Astrocyte of the spinal cord (primary cell): Measurements from ENCODE around the gene TPD52L3.
A peak's percentile ranks its signal among the peaks of the same experiment; 100 is the strongest.

Experiments
- DNase-seq: peaks from one replicate; pipeline ENCODE4 v3.0.0; 2011; ENCODE audit warnings: low read depth, low spot score
- H3K4me3 ChIP-seq: 2 replicates; pipeline ENCODE4 v1.5.1; 2011; ENCODE audit warnings: low read depth, mild to moderate bottlenecking, low read length, moderate library complexity
- in situ Hi-C: cut with HindIII; loops from 2 replicates; pipeline ENCODE4 v1.10.0; 2017; ENCODE audit warnings: low sequenced_read_pairs
- TF ChIP-seq, protein P1 (sequence below): IDR thresholded peaks from 2 replicates; pipeline ENCODE4 v1.5.1; 2012; ENCODE audit warnings: low read depth, mild to moderate bottlenecking, low read length, inconsistent platforms

TPD52L3 gene

DNA sequence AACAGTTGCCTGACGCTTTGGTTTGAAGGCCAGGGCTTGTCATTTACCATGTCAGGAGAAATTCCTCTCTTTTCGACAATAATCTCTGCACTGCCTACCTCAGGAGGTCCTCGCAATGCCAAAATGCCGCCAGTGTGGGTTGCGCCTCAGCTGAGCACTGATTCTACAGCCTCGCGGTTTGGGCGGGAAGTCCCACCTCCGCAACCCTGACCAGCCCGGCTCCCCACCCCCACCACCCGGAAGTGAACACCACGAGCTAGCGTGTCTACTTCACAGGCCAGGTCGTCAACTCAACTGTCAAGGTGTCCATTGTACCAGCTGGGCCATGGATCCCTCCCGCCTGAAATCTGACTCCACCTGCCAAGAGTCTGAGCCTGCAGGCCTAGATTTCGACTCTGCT lies at the start of gene TPD52L3:
Gene TPD52L3 (plus strand): TSS at position 273 of the 400 bp plus-strand sequence. CDS start 221 bp downstream, outside the sequence.
- H3K4me3 ChIP-seq = no peak within 1 kb of the TSS
- in situ Hi-C loops = no loop called here
- TF ChIP-seq, protein P1, sequence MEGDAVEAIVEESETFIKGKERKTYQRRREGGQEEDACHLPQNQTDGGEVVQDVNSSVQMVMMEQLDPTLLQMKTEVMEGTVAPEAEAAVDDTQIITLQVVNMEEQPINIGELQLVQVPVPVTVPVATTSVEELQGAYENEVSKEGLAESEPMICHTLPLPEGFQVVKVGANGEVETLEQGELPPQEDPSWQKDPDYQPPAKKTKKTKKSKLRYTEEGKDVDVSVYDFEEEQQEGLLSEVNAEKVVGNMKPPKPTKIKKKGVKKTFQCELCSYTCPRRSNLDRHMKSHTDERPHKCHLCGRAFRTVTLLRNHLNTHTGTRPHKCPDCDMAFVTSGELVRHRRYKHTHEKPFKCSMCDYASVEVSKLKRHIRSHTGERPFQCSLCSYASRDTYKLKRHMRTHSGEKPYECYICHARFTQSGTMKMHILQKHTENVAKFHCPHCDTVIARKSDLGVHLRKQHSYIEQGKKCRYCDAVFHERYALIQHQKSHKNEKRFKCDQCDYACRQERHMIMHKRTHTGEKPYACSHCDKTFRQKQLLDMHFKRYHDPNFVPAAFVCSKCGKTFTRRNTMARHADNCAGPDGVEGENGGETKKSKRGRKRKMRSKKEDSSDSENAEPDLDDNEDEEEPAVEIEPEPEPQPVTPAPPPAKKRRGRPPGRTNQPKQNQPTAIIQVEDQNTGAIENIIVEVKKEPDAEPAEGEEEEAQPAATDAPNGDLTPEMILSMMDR = no peak
- DNase-seq = no peak

DNA sequence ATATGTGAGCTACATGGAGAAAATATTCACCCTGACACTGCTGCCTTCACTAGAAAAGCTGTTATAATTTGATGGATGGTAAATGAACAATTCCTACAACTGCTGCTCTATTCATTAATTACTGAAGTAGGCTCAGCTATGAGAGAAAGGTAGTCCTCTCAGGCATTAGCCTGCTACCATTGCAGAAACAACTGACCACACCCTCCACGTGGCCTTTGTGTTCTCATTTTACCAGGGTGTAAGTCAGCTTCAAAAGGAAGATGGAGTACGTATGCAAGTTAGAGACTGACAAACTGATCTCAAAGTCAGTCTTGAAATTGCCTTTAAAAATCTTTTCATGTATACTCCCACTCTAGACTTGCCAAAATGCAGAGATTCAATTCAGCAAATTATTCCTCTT lies 26.3 kb upstream of the TPD52L3 start:
- TF ChIP-seq, protein P1 = no peak
- H3K4me3 ChIP-seq = no peak overlapping the region
- in situ Hi-C loops = no loop called here
- DNase-seq = no peak

DNA sequence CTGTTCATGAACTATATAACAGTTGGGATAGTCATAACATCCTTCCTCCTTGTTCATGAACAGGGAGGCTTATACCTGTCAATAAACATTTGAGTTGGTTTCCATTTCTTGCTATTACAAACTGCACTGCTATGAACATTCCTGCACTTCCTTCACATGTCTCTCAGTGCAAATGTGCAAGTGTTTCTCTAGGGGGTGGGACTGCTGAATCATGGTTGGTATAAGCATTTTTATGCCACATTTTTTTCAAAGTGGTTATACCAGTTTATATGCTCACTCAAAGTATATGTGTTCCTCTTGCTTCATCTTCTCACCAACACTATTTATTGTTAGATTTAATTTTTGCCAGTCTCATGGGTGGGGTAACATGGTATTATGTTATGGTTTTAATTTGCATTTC lies 25.8 kb upstream of the TPD52L3 start:
- in situ Hi-C loops = no loop called here
- DNase-seq = no peak
- TF ChIP-seq, protein P1 = no peak
- H3K4me3 ChIP-seq = no peak overlapping the region

DNA sequence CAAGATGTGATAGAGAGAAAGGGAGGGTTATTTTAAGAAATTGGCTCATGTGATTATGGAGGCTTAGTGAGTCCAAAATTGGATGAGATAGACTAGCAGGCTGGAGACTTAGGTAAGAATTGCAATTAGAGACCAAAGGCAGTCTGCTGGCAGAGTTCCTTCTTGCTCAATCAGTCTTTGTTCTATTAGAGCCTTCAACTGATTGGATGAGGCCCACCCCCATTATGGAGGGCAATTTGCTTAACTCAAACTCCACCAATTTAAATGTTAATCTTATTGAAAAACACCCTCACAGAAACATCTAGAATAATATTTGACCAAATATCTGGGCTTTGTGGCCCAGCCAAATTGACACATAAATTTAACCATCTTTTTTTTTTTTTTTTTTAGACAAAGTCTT lies 23.9 kb upstream of the TPD52L3 start:
- no peak overlapping the region for H3K4me3 ChIP-seq
- TF ChIP-seq, protein P1 = no peak
- no peak for DNase-seq
- in situ Hi-C loops = no loop called here

DNA sequence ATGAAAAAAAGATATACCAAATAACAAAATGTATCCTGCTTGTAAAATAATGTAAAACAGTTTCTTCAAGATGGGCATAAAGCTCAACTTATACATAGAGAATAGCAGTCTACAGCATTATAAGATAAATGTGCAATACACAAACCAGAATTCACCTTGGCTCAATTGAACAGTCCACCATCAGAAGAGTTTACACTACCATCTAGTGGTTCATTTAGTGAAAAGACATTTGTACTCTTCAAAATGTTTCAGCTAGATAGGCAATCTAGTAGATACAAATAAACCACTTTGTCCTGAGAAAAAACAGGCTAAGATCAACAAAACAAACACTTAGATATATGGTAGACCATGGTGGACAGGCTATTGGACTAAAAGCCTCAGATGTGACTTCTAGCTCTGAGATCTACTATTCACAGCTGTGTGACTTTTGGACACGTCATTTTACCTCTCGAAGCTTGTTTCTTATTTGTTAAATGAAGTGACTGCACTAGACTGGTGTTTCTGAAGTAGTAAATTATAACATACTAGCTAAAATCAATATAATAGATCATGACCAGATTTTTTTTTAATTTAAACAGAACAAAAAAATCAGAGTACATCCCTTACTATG lies 22.1 kb upstream of the TPD52L3 start:
- peak; percentile 44 for DNase-seq
- H3K4me3 ChIP-seq = no peak overlapping the region
- in situ Hi-C loops = no loop called here
- TF ChIP-seq, protein P1 = peak; percentile 46

DNA sequence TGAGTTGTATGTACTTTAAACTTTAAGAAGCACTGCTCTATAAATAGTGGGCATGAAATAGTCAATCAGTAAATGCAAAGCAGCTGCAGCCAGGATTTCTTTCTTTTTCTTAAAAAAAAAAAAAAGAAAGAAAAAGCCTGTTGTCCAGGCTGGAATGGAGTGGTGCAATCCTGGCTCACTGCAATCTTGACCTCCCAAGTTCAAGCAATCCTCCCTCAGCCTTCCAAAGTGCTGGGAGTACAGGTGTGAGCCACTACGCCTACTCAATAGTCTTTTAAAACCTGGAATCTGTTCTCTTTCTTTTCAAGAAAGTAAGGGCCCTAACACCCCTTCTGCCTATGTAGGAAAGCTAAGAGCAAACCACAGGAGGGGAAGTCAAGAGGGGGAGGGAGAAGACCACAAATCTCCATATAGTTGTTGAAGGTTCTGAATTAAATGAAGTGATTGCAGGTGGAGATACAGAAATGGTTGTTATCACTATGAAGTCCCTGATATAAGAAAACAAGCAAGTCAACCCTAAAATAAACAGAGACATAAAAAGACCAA lies 20.6 kb upstream of the TPD52L3 start:
- DNase-seq = no peak
- TF ChIP-seq, protein P1 = no peak
- no peak overlapping the region for H3K4me3 ChIP-seq
- in situ Hi-C loops = no loop called here
